ENCODE data around the gene IGF1R.

- no peak for TF ChIP-seq CTCF (IDR thresholded peaks at IDR 0.05)
- TF ChIP-seq POLR2A (IDR thresholded peaks at IDR 0.05): no peak
Observed at GRCh38 chr15:98791046-98791701, 142.8 kb downstream of the IGF1R start.

Measured in adrenal gland (tissue), 5 donors.